Ishikawa (cell line): ENCODE data around the gene INPP4B.

Experiments
- CEBPB ChIP-seq: IDR thresholded peaks from 2 replicates; pipeline ENCODE4 v1.6.1; 2012
- FOXM1 ChIP-seq: IDR thresholded peaks from 2 replicates; pipeline ENCODE4 v1.6.1; 2012; ENCODE audit warnings: low read depth, borderline replicate concordance

DNA sequence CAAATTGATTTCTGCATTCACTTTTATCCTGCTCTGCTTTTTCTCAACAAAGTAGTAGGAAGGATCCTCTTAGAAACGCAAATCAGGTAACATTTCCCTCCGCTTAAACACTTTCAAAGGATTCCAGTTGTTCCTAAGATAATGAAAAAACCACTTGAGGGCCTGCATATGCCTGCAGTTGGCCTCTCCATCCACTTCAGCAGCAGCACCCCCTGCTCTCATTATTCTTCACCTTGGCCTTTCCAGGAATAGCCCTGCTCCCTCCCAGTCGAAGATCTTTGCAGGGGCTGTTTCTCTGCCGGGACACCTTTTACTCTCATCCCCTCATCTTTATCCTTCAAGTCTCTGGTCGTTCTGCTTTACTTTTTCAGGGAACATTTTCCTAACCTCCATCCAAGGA is 314.0 kb downstream of the INPP4B start:
- TF ChIP-seq FOXM1 (no peak), CEBPB (no peak)
